ENCODE measurements around the gene RGS3.
A peak's percentile ranks its signal among the peaks of the same experiment; 100 is the strongest.

Gene RGS3

GRCh38 chr9:113482341-113482740, 18.8 kb downstream of the RGS3 start:
- Histone ChIP-seq H2AK5ac (ENCODE audit: low read length, severe bottlenecking) (no peak overlapping the region), H2AFZ (ENCODE audit: low read depth, low read length) (peak overlapping the region; percentile 11), H3K4ac (ENCODE audit: low read depth in 1 of 2, low read length in 2 of 2) (no peak overlapping the region), H2BK120ac (ENCODE audit: low read depth, low read length) (no peak overlapping the region), H3K79me1 (replicated peaks; ENCODE audit: low read length, poor library complexity, severe bottlenecking) (no peaks in the 10 kb centered on the region), H3K27me3 (ENCODE audit: control insufficient read depth in 1 of 2, insufficient read depth in 1 of 2, low read length in 2 of 2) (peaks cover 0 to 11% of the 10 kb centered on the region in 2 experiments), H3K14ac (ENCODE audit: low read length in 2 of 2) (peak overlapping the region in 1 of 2 experiments; percentile 29), H4K8ac (ENCODE audit: low read length) (no peak overlapping the region), H3K9ac (ENCODE audit: low read length) (no peak overlapping the region), H3K4me1 (ENCODE audit: control insufficient read depth, insufficient read depth, low read depth, low read length) (peaks cover 8% of the 10 kb centered on the region), H3K9me3 (ENCODE audit: control insufficient read depth, low read length) (no peaks in the 10 kb centered on the region), H3K36me3 (ENCODE audit: control insufficient read depth in 1 of 2, insufficient read depth in 2 of 2, low read depth in 1 of 2, low read length in 2 of 2) (no peaks in the 10 kb centered on the region), H3K4me2 (ENCODE audit: low read length, poor library complexity, severe bottlenecking) (no peak overlapping the region), H3K18ac (ENCODE audit: low read depth in 1 of 2, low read length in 2 of 2) (no peak overlapping the region), H2BK5ac (ENCODE audit: low read depth, low read length, poor library complexity, severe bottlenecking) (no peak overlapping the region), H3K4me3 (ENCODE audit: insufficient read depth in 1 of 2, low read depth in 1 of 2, low read length in 2 of 2) (no peak overlapping the region), H4K91ac (ENCODE audit: low read length) (no peak overlapping the region), H3K27ac (ENCODE audit: low read length, poor library complexity, severe bottlenecking) (no peak overlapping the region), H3K23ac (ENCODE audit: low read length in 2 of 2) (no peak overlapping the region), H2BK12ac (ENCODE audit: low read length in 2 of 2) (no peak overlapping the region), H2BK15ac (ENCODE audit: low read depth, poor library complexity, severe bottlenecking) (no peak overlapping the region)
- 99% methylated on average over 8 of the region's 10 CpGs for WGBS
- no peak for DNase-seq

GRCh38 chr9:113482991-113483675, 19.6 kb downstream of the RGS3 start:
- Histone ChIP-seq H4K91ac (ENCODE audit: low read length) (no peak overlapping the region), H3K27ac (ENCODE audit: low read length, poor library complexity, severe bottlenecking) (no peak overlapping the region), H2AFZ (ENCODE audit: low read depth, low read length) (no peak overlapping the region), H2BK120ac (ENCODE audit: low read depth, low read length) (no peak overlapping the region), H3K27me3 (ENCODE audit: control insufficient read depth in 1 of 2, insufficient read depth in 1 of 2, low read length in 2 of 2) (peaks cover 0 to 6% of the 10 kb centered on the region in 2 experiments), H3K18ac (ENCODE audit: low read depth in 1 of 2, low read length in 2 of 2) (no peak overlapping the region), H2AK5ac (ENCODE audit: low read length, severe bottlenecking) (peak overlapping the region; percentile 55), H2BK12ac (ENCODE audit: low read length in 2 of 2) (no peak overlapping the region), H3K36me3 (ENCODE audit: control insufficient read depth in 1 of 2, insufficient read depth in 2 of 2, low read depth in 1 of 2, low read length in 2 of 2) (no peaks in the 10 kb centered on the region), H3K14ac (ENCODE audit: low read length in 2 of 2) (no peak overlapping the region), H2BK5ac (ENCODE audit: low read depth, low read length, poor library complexity, severe bottlenecking) (no peak overlapping the region), H3K9ac (ENCODE audit: low read length) (no peak overlapping the region), H3K79me1 (replicated peaks; ENCODE audit: low read length, poor library complexity, severe bottlenecking) (no peaks in the 10 kb centered on the region), H4K8ac (ENCODE audit: low read length) (no peak overlapping the region), H3K9me3 (ENCODE audit: control insufficient read depth, low read length) (no peaks in the 10 kb centered on the region), H3K4me2 (ENCODE audit: low read length, poor library complexity, severe bottlenecking) (no peak overlapping the region), H3K23ac (ENCODE audit: low read length in 2 of 2) (no peak overlapping the region), H3K4ac (ENCODE audit: low read depth in 1 of 2, low read length in 2 of 2) (no peak overlapping the region), H2BK15ac (ENCODE audit: low read depth, poor library complexity, severe bottlenecking) (peak overlapping the region; percentile 31), H3K4me3 (ENCODE audit: insufficient read depth in 1 of 2, low read depth in 1 of 2, low read length in 2 of 2) (no peak overlapping the region), H3K4me1 (ENCODE audit: control insufficient read depth, insufficient read depth, low read depth, low read length) (peaks cover 8% of the 10 kb centered on the region)
- 96% methylated on average over 4 of the region's 6 CpGs for WGBS
- DNase-seq: no peak

GRCh38 chr9:113483676-113484257, 20.2 kb downstream of the RGS3 start:
- WGBS: 95% methylated on average over 7 of the region's 9 CpGs
- H3K23ac ChIP-seq (ENCODE audit: low read length in 2 of 2): no peak overlapping the region

GRCh38 chr9:113484258-113484730, 20.8 kb downstream of the RGS3 start:
- H2BK120ac ChIP-seq (ENCODE audit: low read depth, low read length): no peak overlapping the region
- H3K9ac ChIP-seq (ENCODE audit: low read length): peak overlapping the region; percentile 50
- no peak overlapping the region for H2BK12ac ChIP-seq (ENCODE audit: low read length in 2 of 2)
- no peak overlapping the region for H3K27ac ChIP-seq (ENCODE audit: low read length, poor library complexity, severe bottlenecking)
- DNase-seq: peak; percentile 41
- no peak overlapping the region for H2AK5ac ChIP-seq (ENCODE audit: low read length, severe bottlenecking)
- H3K4me1 ChIP-seq (ENCODE audit: control insufficient read depth, insufficient read depth, low read depth, low read length): peaks cover 8% of the 10 kb centered on the region
- no peak overlapping the region for H2BK15ac ChIP-seq (ENCODE audit: low read depth, poor library complexity, severe bottlenecking)
- no peaks in the 10 kb centered on the region for H3K9me3 ChIP-seq (ENCODE audit: control insufficient read depth, low read length)
- peaks cover 0 to under 1% of the 10 kb centered on the region in 2 experiments for H3K27me3 ChIP-seq (ENCODE audit: control insufficient read depth in 1 of 2, insufficient read depth in 1 of 2, low read length in 2 of 2)
- H3K18ac ChIP-seq (ENCODE audit: low read depth in 1 of 2, low read length in 2 of 2): no peak overlapping the region
- H2AFZ ChIP-seq (ENCODE audit: low read depth, low read length): no peak overlapping the region
- H3K4ac ChIP-seq (ENCODE audit: low read depth in 1 of 2, low read length in 2 of 2): no peak overlapping the region
- no peaks in the 10 kb centered on the region for H3K36me3 ChIP-seq (ENCODE audit: control insufficient read depth in 1 of 2, insufficient read depth in 2 of 2, low read depth in 1 of 2, low read length in 2 of 2)
- H2BK5ac ChIP-seq (ENCODE audit: low read depth, low read length, poor library complexity, severe bottlenecking): no peak overlapping the region
- no peak overlapping the region for H3K4me2 ChIP-seq (ENCODE audit: low read length, poor library complexity, severe bottlenecking)
- no peak overlapping the region for H3K14ac ChIP-seq (ENCODE audit: low read length in 2 of 2)
- H3K23ac ChIP-seq (ENCODE audit: low read length in 2 of 2): no peak overlapping the region
- no peaks in the 10 kb centered on the region for H3K79me1 ChIP-seq (replicated peaks; ENCODE audit: low read length, poor library complexity, severe bottlenecking)
- H3K4me3 ChIP-seq (ENCODE audit: insufficient read depth in 1 of 2, low read depth in 1 of 2, low read length in 2 of 2): no peak overlapping the region
- H4K8ac ChIP-seq (ENCODE audit: low read length): no peak overlapping the region
- 92% methylated on average over 2 of the region's 2 CpGs for WGBS
- no peak overlapping the region for H4K91ac ChIP-seq (ENCODE audit: low read length)

More at GRCh38 chr9:113483676-113484257, 20.2 kb downstream of the RGS3 start:
- Histone ChIP-seq H2BK15ac (ENCODE audit: low read depth, poor library complexity, severe bottlenecking) (peak overlapping the region; percentile 28), H2AFZ (ENCODE audit: low read depth, low read length) (no peak overlapping the region), H2BK5ac (ENCODE audit: low read depth, low read length, poor library complexity, severe bottlenecking) (no peak overlapping the region), H2AK5ac (ENCODE audit: low read length, severe bottlenecking) (no peak overlapping the region), H3K4me3 (ENCODE audit: insufficient read depth in 1 of 2, low read depth in 1 of 2, low read length in 2 of 2) (no peak overlapping the region), H3K4ac (ENCODE audit: low read depth in 1 of 2, low read length in 2 of 2) (peak overlapping the region in 1 of 2 experiments; percentile 19), H3K27me3 (ENCODE audit: control insufficient read depth in 1 of 2, insufficient read depth in 1 of 2, low read length in 2 of 2) (peaks cover 0 to 6% of the 10 kb centered on the region in 2 experiments), H3K9me3 (ENCODE audit: control insufficient read depth, low read length) (no peaks in the 10 kb centered on the region), H3K18ac (ENCODE audit: low read depth in 1 of 2, low read length in 2 of 2) (no peak overlapping the region), H4K91ac (ENCODE audit: low read length) (no peak overlapping the region), H3K36me3 (ENCODE audit: control insufficient read depth in 1 of 2, insufficient read depth in 2 of 2, low read depth in 1 of 2, low read length in 2 of 2) (no peaks in the 10 kb centered on the region), H3K9ac (ENCODE audit: low read length) (no peak overlapping the region), H2BK12ac (ENCODE audit: low read length in 2 of 2) (no peak overlapping the region), H2BK120ac (ENCODE audit: low read depth, low read length) (no peak overlapping the region), H4K8ac (ENCODE audit: low read length) (no peak overlapping the region), H3K27ac (ENCODE audit: low read length, poor library complexity, severe bottlenecking) (no peak overlapping the region), H3K14ac (ENCODE audit: low read length in 2 of 2) (no peak overlapping the region), H3K79me1 (replicated peaks; ENCODE audit: low read length, poor library complexity, severe bottlenecking) (no peaks in the 10 kb centered on the region), H3K4me1 (ENCODE audit: control insufficient read depth, insufficient read depth, low read depth, low read length) (peaks cover 8% of the 10 kb centered on the region), H3K4me2 (ENCODE audit: low read length, poor library complexity, severe bottlenecking) (no peak overlapping the region)
- no peak for DNase-seq

Measured in mesenchymal stem cell (in vitro differentiated cells and primary cell).